HG03045 (cell line): ENCODE data around the gene TBCD.

ENCODE experiments used
- ATAC-seq: cut with Tn5 transposase; IDR thresholded peaks from one replicate; pipeline ENCODE4 v1.9.1; 2021; ENCODE audit warnings: mild to moderate bottlenecking, moderate library complexity; ENCODE audit not compliant: unreplicated experiment

Gene TBCD

DNA sequence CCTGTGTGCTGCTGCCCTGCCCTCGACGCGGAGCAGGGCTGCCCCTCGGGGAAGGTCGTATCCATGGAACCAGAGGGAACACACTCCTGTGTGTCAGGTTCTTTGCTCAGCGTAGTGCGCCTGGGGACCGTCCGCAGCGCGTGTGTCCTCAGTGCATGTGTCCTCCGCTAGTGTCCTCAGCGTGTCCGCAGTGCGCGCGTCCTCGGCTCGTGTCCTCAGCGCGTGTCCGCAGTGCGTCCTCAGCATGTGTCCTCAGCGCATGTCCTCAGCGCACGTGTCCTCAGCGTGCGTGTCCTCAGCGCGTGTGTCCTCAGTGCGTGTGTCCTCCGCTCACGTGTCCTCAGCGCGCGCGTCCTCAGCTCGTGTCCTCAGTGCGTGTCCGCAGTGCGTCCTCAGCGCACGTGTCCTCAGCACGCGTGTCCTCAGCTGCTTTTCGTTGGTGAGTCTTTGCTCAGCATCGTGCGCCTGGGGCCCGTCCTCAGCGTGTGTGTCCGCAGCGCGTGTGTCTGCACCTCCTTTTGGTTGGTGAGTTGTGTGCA, 147.2 kb downstream of the TBCD start:
- no peak for ATAC-seq

DNA sequence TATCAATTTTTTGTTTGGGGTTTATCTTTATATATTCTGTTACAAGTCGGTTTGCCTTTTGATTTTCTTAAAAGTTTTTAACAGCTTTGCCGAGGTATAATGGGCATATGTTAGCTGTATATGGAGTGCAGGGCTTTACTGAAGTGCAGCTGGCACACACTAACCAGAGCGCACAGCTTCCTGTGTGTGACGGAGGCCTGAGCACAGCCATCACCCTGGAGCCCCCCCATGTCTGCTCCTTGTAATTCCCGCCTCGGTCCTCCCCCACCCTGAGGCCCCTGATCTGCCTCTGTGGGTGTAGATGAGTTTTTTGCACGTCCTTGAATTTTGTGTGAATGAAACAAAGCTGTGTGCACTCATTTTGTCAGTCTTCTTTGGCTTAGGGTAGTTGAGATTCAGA, 148.1 kb downstream of the TBCD start:
- no peak for ATAC-seq

GRCh38 chr17:82900741-82901140, 148.9 kb downstream of the TBCD start:
- ATAC-seq: no peak

- no peak for ATAC-seq
These were observed 149.5 kb downstream of the TBCD start for GRCh38 chr17:82901356-82901755.

GRCh38 chr17:82901856-82902255, 150.0 kb downstream of the TBCD start:
- no peak for ATAC-seq

- ATAC-seq: no peak
These were observed 151.4 kb downstream of the TBCD start for GRCh38 chr17:82902972-82903874.

DNA sequence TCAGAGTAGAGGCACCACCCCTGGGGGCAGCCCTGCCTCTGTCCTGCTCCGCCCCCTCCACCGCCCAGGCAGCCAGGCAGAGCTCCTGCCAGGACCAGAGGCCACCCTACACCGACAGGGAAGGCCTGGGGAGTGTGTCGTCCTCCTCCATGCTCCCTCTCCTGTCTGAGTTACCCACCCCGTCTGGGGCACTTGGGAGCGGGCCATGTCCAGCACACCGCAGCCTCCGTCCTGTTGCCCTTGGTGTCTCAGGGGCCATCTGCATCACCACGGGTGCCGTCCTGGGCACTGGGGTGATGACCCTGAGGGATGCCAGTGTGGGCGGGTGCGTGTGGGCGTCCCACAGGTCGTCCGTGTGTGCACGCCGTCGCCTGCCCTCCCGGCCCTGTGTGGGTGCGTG, 153.3 kb downstream of the TBCD start:
- ATAC-seq: no peak

DNA sequence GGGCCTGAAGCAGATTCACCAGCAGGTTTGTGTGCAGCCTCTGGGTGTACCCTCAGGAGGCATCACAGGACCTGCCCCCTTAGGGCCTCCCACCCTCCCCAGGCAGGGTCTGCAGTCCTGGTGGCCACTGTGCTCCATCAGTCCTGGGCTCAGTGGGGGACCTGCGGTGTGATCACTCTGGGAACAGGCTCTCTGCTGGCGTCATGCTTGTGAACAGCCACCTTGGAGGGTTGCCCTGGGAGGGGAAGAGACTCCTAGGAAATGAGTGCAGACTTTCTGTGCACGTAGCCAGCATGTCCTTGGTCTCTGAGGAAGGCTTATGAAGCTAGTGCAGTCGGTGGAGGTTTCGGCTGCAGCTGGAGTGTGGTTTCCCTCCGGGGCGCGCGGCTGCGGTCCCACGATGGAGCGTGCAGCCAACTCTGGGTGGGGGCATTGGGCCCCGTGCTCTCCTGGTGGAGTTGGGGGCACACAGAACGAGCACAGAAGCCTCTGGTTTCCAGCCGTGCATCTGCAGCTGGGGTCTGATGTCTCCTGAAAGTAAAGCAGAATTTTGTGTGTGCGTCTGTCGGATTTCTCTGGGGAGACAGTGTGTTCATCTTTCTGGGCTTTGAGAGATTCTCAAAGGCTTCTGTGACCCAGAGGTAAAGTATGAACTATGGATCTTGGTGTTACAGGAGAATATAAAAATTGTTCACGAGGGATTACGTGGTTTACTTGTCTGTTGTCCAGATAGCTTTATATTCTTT, 156.1 kb downstream of the TBCD start:
- ATAC-seq: no peak

- no peak for ATAC-seq
These were observed 156.8 kb downstream of the TBCD start for GRCh38 chr17:82908543-82909160.

- no peak for ATAC-seq
These were observed 157.5 kb downstream of the TBCD start for GRCh38 chr17:82909322-82909904.

GRCh38 chr17:82910041-82910481, 158.2 kb downstream of the TBCD start:
- no peak for ATAC-seq

- ATAC-seq: no peak
These were observed 158.9 kb downstream of the TBCD start for GRCh38 chr17:82910770-82911169.

GRCh38 chr17:82911822-82912221, 160.0 kb downstream of the TBCD start:
- ATAC-seq: no peak

DNA sequence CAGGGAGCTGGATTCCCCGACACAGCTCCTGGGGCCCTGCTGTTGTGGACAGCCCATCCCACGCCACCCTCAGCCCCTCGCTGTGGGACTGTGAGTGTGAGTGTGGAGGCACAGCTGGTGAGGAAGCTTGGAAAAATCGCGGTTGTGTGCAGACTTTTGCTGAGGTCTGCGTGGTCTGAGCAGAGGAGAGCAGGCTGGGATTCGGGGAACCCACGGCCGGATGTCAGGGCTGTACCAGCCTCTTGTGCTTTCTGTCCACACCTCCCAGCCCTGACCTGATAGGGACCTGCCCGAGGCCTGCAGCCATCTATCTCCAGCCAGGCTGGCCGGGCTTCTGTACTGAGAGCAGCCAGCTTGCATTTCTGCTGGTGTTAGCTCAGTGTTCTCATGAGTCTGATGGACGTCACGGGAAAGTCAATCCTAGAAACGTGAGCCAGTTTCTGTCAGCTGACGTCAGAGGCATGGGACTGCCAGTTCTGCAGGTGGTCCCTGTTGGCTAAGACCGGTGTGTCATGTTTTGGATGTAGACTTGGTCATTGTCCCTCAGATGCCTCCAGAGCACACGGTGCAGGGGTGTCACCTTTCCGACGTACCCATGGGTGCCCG, 160.7 kb downstream of the TBCD start:
- no peak for ATAC-seq

DNA sequence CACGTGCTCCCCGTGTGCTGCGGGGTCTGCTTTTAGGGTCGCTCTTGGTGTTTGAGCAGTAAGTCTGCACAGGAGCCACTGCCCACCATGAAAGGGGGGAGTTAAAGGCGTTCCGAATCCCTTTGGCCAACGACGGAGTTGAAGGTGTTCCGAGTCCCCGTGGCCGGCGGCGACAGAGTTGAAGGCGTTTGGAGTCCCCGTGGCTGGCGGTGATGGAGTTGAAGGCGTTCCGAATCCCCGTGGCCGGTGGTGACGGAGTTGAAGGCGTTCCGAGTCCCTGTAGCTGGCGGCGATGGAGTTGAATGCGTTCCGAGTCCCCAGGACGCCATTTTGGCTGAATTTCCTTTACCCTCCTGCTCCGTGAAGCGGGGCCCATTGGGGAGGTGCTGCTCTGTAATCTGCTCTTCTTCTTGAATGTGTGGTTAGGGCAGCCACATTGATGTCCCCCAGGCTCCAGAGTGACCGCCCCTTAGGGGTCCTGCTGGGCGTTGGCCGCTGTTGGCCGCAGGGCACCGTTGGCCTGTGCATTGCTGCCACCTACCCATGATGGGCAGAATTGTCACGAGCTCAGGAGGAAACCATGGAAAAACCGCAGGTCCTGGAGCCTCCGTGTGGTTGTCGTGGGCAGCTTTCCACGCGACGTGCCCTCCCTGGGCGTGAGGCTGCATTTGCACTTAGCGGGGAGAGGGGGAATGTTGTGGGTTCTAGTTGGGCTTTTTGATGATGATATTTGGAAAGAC, 161.6 kb downstream of the TBCD start:
- no peak for ATAC-seq

GRCh38 chr17:82914375-82914774, 162.5 kb downstream of the TBCD start:
- no peak for ATAC-seq

GRCh38 chr17:82915010-82915756, 163.3 kb downstream of the TBCD start:
- ATAC-seq: no peak

GRCh38 chr17:82915757-82916027, 163.8 kb downstream of the TBCD start:
- no peak for ATAC-seq

DNA sequence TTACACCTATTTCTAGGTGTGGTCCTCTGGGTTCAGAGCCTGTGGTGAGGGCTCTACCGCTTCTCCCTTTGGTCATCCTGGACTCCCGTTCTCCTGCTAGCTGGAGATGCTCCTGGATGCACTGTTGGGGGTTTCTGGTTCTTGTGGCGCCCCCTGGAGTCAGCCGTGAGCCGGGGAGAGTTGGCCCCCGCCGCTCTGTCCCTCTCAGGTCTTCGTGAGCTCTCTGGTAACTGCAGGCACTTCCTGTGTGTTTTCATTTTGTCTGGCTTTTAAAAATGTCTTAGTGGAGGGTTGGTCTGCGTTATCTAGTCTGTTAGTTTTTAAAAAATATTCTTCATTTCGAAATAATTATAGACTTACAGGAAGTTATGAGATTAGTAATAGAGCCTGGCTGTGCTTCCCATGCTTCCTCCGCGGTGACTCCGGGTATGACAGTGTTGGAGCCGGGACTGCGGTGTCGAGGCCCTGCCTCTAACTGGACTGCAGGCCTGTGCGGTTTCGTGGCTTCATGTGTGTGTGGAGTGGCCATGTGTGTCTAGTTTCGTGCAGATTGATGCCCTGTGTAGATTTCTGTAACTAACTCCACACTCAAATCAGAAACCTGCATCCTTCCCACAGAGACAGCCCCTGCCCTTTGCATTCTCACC, 166.0 kb downstream of the TBCD start:
- no peak for ATAC-seq
